ENCODE results near the gene STIM2. TPM values are rescaled to one million over a fixed set of nuclear protein-coding genes. Genes with fewer than 3 reads are reported as not detected.

The STIM2 gene
- polyA plus RNA-seq, 1 donor (not counting 4 experiments of a cell fraction or from before 2014, with no cell fraction given): 20.7 TPM

DNA sequence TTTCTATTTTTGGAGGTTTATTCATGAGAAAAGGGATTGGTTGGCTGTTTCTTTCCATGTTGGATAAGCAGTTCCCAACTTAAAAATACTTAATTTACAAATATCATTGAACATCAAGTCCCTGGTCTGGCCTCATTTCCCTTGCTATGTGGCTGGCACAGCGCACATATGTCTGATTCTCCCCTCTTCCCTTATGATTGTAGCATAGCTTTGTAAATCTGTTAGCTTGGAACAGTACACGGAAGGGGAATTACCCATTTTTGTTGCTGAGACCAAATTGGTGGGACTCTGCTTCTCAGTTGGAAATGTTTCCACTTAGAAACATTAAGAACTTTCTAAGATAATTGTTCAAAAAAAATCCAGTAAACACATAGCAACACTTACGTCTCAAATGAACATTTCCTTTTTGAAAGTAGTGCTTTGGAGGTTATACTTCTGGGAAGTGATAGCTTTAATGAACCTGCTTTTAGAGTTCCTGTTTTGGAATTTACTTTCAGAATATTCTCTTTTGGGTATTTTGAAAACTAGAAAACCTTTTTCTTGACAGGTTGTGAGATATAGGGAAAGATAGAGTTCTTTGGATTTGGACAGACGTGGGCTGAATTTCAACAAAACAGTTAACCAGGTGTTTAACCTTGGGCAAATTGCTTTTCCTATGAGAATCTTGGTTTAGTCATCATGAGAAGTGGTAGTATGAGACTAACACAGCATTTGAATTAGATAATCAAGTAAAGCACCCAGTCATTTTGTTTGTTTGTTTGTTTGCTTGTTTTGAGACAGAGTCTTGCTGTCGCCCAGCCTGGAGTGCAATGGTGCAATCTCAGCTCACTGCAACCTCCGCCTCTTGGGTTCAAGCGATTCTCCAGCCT, 47.3 kb downstream of the STIM2 start:
- Histone ChIP-seq H2AFZ (ENCODE audit: control insufficient read depth, low read length) (peak overlapping the region; percentile 2), H3K27ac (ENCODE audit: control insufficient read depth, insufficient read depth, low read length) (no peak overlapping the region), H3K4me1 (ENCODE audit: control insufficient read depth, extremely low read depth, insufficient read depth, low read length) (peaks cover 9% of the 10 kb centered on the region), H4K20me1 (ENCODE audit: control insufficient read depth, extremely low read depth, insufficient read depth, low read length) (no peaks in the 10 kb centered on the region), H3K4me2 (ENCODE audit: control insufficient read depth, extremely low read depth, insufficient read depth, low read depth, low read length) (peak overlapping the region; percentile 70), H3K9ac (ENCODE audit: control insufficient read depth, extremely low read depth, insufficient read depth, low read length) (no peak overlapping the region), H3K79me2 (ENCODE audit: control insufficient read depth, insufficient read depth, low read length) (no peaks in the 10 kb centered on the region), H3K36me3 (ENCODE audit: control insufficient read depth in 2 of 2, extremely low read depth in 1 of 2, insufficient read depth in 2 of 2, low read length in 2 of 2) (no peaks in the 10 kb centered on the region), H3K4me3 (ENCODE audit: control insufficient read depth in 2 of 3, extremely low read depth in 1 of 3, insufficient read depth in 2 of 3, low read depth in 1 of 3, low read length in 3 of 3) (peak overlapping the region in 2 of 3 experiments; percentile 11 to 30), H3K9me3 (ENCODE audit: control insufficient read depth, low read depth, low read length) (no peaks in the 10 kb centered on the region), H3K9me1 (ENCODE audit: control insufficient read depth, extremely low read depth, insufficient read depth, low read length) (no peaks in the 10 kb centered on the region), H3K27me3 (ENCODE audit: control insufficient read depth, extremely low read depth, insufficient read depth, low read length) (no peaks in the 10 kb centered on the region)
- FAIRE-seq (peak; percentile 32), DNase-seq (ENCODE audit: low read depth, low spot score) (no peak)
- dilution Hi-C loops (cut with MboI; ENCODE audit: extremely low pct_ligation_motif_present, low sequenced_read_pairs): no loop called here
- TF ChIP-seq, protein P1, sequence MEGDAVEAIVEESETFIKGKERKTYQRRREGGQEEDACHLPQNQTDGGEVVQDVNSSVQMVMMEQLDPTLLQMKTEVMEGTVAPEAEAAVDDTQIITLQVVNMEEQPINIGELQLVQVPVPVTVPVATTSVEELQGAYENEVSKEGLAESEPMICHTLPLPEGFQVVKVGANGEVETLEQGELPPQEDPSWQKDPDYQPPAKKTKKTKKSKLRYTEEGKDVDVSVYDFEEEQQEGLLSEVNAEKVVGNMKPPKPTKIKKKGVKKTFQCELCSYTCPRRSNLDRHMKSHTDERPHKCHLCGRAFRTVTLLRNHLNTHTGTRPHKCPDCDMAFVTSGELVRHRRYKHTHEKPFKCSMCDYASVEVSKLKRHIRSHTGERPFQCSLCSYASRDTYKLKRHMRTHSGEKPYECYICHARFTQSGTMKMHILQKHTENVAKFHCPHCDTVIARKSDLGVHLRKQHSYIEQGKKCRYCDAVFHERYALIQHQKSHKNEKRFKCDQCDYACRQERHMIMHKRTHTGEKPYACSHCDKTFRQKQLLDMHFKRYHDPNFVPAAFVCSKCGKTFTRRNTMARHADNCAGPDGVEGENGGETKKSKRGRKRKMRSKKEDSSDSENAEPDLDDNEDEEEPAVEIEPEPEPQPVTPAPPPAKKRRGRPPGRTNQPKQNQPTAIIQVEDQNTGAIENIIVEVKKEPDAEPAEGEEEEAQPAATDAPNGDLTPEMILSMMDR (optimal IDR thresholded peaks at IDR 0.05 in 1 of 3, IDR thresholded peaks at IDR 0.05 in 1 of 3, conservative IDR thresholded peaks at IDR 0.05 in 1 of 3; ENCODE audit: extremely low read depth in 1 of 3, insufficient read depth in 2 of 3, low read length in 3 of 3): no peak
- no peak for TF ChIP-seq EZH2 (IDR thresholded peaks at IDR 0.05; ENCODE audit: low read length)

DNA sequence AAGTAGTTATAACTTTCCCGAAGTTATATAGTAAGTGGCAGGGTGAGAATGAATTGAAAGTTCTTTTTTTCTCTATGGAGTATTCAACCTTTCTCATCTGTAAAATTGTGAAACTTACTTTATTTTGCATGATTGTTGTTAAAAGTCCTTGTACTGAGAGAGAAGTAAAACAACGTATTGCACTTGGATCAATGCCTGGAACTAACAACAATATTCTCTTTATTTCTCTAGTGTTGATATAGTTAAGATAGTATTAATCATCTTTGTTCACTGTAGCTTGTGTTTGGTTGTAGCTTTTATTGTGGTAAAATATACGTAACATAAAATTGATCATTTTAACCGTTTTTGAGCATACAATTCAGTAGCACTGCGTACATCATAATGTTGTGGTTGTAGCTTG, 48.7 kb downstream of the STIM2 start:
- Histone ChIP-seq H3K79me2 (ENCODE audit: control insufficient read depth, insufficient read depth, low read length) (no peaks in the 10 kb centered on the region), H3K9me3 (ENCODE audit: control insufficient read depth, low read depth, low read length) (no peaks in the 10 kb centered on the region), H3K4me3 (ENCODE audit: control insufficient read depth in 2 of 3, extremely low read depth in 1 of 3, insufficient read depth in 2 of 3, low read depth in 1 of 3, low read length in 3 of 3) (no peak overlapping the region), H3K36me3 (ENCODE audit: control insufficient read depth in 2 of 2, extremely low read depth in 1 of 2, insufficient read depth in 2 of 2, low read length in 2 of 2) (no peaks in the 10 kb centered on the region), H2AFZ (ENCODE audit: control insufficient read depth, low read length) (no peak overlapping the region), H3K4me2 (ENCODE audit: control insufficient read depth, extremely low read depth, insufficient read depth, low read depth, low read length) (no peak overlapping the region), H4K20me1 (ENCODE audit: control insufficient read depth, extremely low read depth, insufficient read depth, low read length) (no peaks in the 10 kb centered on the region), H3K27ac (ENCODE audit: control insufficient read depth, insufficient read depth, low read length) (no peak overlapping the region), H3K27me3 (ENCODE audit: control insufficient read depth, extremely low read depth, insufficient read depth, low read length) (no peaks in the 10 kb centered on the region), H3K9ac (ENCODE audit: control insufficient read depth, extremely low read depth, insufficient read depth, low read length) (no peak overlapping the region), H3K4me1 (ENCODE audit: control insufficient read depth, extremely low read depth, insufficient read depth, low read length) (peaks cover 9% of the 10 kb centered on the region), H3K9me1 (ENCODE audit: control insufficient read depth, extremely low read depth, insufficient read depth, low read length) (no peaks in the 10 kb centered on the region)
- dilution Hi-C loops (cut with MboI; ENCODE audit: extremely low pct_ligation_motif_present, low sequenced_read_pairs): no loop called here
- no peak for TF ChIP-seq EZH2 (IDR thresholded peaks at IDR 0.05; ENCODE audit: low read length)
- TF ChIP-seq, protein P1 (optimal IDR thresholded peaks at IDR 0.05 in 1 of 3, IDR thresholded peaks at IDR 0.05 in 1 of 3, conservative IDR thresholded peaks at IDR 0.05 in 1 of 3; ENCODE audit: extremely low read depth in 1 of 3, insufficient read depth in 2 of 3, low read length in 3 of 3): no peak
- DNase-seq (ENCODE audit: low read depth, low spot score): no peak
- peak; percentile 52 for FAIRE-seq

Data from keratinocyte (primary cell).